Ovary (tissue), 3 donors: ENCODE measurements around the gene TMEM14C.

ENCODE experiments used
- CTCF ChIP-seq, 3 donors: fragments of 450-650 bp in 2 of 3; fragments of 200-600 bp in 1 of 3; IDR thresholded peaks; one replicate each; pipeline versions ENCODE4 v1.5.1 to v1.8.0; 2016 to 2022; ENCODE audit warnings: antibody characterized with exemption in 3 of 3, mild to moderate bottlenecking in 1 of 3
- POLR2A ChIP-seq: fragments of 450-650 bp; IDR thresholded peaks from one replicate; pipeline ENCODE4 v1.6.1; 2017; ENCODE audit warnings: antibody characterized with exemption, mild to moderate bottlenecking, moderate library complexity
- donor health status: DM: no; HTN: no; CAD: no.

- no peak for TF ChIP-seq CTCF (IDR thresholded peaks at IDR 0.05)
- TF ChIP-seq POLR2A: no peak
Measured at GRCh38 chr6:10695086-10695657, 27.7 kb upstream of the TMEM14C start.
